ENCODE results near the gene ADCY10. TPM values are rescaled to one million over a fixed set of nuclear protein-coding genes. Genes with fewer than 3 reads are reported as not detected.

The ADCY10 gene
- total RNA-seq, 1 donor from 2014 or later = 0.62 TPM

- DNase-seq = no peak
Measured at GRCh38 chr1:167775178-167775577, 138.8 kb downstream of the ADCY10 start.

- DNase-seq = no peak
Measured at GRCh38 chr1:167774710-167775109, 139.2 kb downstream of the ADCY10 start.

GRCh38 chr1:167773516-167773915 lies 140.4 kb downstream of the ADCY10 start:
- DNase-seq = no peak

GRCh38 chr1:167772436-167772835 lies 141.5 kb downstream of the ADCY10 start:
- no peak for DNase-seq

GRCh38 chr1:167770127-167770526 lies 143.8 kb downstream of the ADCY10 start:
- no peak for DNase-seq

- no peak for DNase-seq
Measured at GRCh38 chr1:167767761-167768160, 146.2 kb downstream of the ADCY10 start.

GRCh38 chr1:167766538-167766937 lies 147.4 kb downstream of the ADCY10 start:
- DNase-seq = no peak

GRCh38 chr1:167765496-167765895 lies 148.4 kb downstream of the ADCY10 start:
- DNase-seq = no peak

GRCh38 chr1:167764458-167765330 lies 149.2 kb downstream of the ADCY10 start:
- no peak for DNase-seq

- DNase-seq = peak; percentile 25
Measured at GRCh38 chr1:167763525-167764220, 150.3 kb downstream of the ADCY10 start.

- no peak for DNase-seq
Measured at GRCh38 chr1:167762061-167762746, 151.7 kb downstream of the ADCY10 start.

GRCh38 chr1:167761400-167761799 lies 152.5 kb downstream of the ADCY10 start:
- no peak for DNase-seq

Other genes starting within 250 kb of the ADCY10 start
- gene MPZL1, start 192.2 kb downstream of the ADCY10 start, total RNA-seq = 278 TPM
- gene DCAF6, start 22.5 kb upstream of the ADCY10 start, total RNA-seq = 71.3 TPM
- gene MPC2, start 22.9 kb upstream of the ADCY10 start, total RNA-seq = 53.2 TPM
- 93.4 TPM for gene GPR161, start 222.8 kb upstream of the ADCY10 start, total RNA-seq

Measured in occipital lobe (tissue), 2 donors.